KOPT-K1 (cell line): ENCODE results near the gene F7.

Experiments used
- H3K27ac ChIP-seq: fragments of 200-600 bp; sonication (generic); 2 replicates; pipeline ENCODE4 v1.5.1; 2016; ENCODE audit warnings: antibody characterized with exemption, mild to moderate bottlenecking, low read depth, low read length; ENCODE audit not compliant: poor library complexity, severe bottlenecking
- H3K36me3 ChIP-seq: fragments of 200-600 bp; sonication (generic); 2 replicates; pipeline ENCODE4 v1.5.1; 2017; ENCODE audit warnings: antibody characterized with exemption, mild to moderate bottlenecking, low read length, moderate library complexity; ENCODE audit not compliant: insufficient read depth
- H3K9me3 ChIP-seq: fragments of 200-600 bp; sonication (generic); 2 replicates; pipeline ENCODE4 v1.5.1; 2017; ENCODE audit warnings: antibody characterized with exemption, low read length, mild to moderate bottlenecking; ENCODE audit not compliant: insufficient read depth, poor library complexity, severe bottlenecking

F7 gene

DNA sequence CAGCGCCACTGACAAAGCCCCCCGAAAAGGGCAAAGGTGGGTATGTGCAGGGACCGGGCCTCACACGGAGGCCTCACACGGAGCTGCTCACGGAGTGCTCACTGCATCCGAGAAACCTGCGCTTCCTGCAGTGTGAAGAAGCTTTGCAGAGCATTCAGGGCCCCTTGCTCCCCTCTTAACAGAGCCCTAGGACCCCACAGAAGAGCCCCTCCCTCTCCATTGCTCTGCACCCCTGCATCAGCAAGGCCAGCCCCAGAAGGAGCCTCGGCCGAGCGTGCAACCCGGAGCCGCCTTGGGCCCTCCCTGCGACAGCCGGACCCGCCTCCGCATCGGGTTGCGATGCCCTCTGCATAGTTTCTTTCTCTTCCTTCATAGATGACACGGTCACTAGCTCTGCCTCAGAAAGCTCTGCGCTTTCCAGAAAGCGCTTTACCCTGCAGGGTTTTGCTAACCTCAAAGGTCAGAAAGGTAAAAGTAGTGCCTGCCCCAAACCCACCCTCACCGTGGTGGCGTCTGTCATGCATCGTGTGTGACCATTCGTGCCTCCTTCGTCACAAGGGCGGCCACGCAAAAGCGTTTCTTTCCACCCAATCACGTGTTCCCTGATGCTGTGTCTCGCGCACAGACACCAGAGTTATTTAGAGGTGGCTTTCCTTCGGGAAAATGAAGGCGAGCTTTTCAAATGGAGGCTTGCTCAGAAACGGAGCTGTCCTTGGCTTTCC is 15.7 kb upstream of the F7 start:
- H3K9me3 ChIP-seq, result no peaks in the 10 kb centered on the region
- H3K36me3 ChIP-seq, result no peaks in the 10 kb centered on the region
- no peak overlapping the region for H3K27ac ChIP-seq

DNA sequence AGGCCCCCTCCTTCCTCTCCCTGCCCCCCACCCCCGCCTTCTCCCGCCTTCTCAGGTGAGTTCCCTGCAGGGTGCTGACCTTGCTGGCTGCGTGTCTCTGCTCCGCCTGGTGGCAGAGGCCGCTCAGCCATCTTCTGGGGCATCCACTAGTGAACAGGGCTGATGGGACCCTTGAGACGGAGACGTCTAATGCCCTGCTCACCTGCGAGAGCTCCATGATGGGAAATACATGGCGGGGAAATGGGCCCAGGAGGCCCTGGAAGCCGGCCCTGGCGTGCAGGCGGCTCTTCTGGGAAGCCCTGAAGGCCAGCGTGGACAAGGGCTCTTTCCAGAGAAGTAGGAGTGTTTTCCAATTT is 15.2 kb upstream of the F7 start:
- no peaks in the 10 kb centered on the region for H3K36me3 ChIP-seq
- H3K27ac ChIP-seq, result no peak overlapping the region
- no peaks in the 10 kb centered on the region for H3K9me3 ChIP-seq

DNA sequence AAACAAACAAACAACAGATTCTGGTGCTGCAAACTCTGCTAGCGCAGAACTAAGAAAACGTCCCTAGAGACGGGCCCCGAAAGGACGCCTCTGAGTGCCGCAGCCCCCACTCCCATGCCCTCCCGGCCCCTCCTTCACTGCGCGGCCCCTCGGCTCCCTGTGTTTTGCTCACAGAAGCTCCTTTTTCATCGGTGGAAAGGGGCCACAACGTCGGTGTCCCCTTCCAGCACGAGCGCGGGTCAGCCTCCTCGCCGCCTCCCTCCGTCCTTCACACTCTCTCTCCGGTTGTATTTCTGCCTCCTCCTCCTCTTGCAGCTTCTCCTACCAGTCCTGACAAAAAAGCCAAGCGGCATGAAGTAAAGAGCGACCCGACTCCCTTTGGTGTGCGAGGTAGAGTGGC is 14.8 kb upstream of the F7 start:
- Histone ChIP-seq H3K36me3 (no peaks in the 10 kb centered on the region), H3K9me3 (no peaks in the 10 kb centered on the region), H3K27ac (no peak overlapping the region)

DNA sequence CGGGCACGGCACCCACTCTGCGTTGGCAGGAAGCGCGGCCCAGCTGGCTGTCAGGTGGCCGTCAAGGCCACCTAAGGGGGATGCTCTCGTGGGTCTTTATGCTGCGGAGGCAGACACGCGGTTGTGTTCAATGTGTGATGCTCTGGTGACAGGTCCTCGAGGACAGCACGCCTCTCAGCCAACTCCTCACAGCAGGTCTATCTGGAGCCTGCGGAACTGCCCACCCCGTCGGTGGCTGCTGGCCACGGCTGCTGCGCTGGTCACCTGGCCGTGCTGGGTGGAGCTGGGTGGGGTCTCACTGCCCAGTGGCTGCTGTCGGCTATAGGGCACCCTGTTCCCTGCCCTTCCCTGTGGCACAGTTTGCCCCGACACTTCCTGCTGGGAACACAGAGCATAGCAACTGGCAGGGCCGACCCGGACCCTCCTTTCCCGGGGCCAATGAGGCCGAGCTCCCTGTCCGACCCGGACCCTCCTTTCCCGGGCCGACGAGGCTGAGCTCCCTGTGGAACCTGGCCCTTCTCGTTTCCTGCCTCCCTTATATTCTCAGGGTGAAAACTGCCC is 14.3 kb upstream of the F7 start:
- Histone ChIP-seq H3K36me3 (no peaks in the 10 kb centered on the region), H3K9me3 (no peaks in the 10 kb centered on the region), H3K27ac (no peak overlapping the region)

DNA sequence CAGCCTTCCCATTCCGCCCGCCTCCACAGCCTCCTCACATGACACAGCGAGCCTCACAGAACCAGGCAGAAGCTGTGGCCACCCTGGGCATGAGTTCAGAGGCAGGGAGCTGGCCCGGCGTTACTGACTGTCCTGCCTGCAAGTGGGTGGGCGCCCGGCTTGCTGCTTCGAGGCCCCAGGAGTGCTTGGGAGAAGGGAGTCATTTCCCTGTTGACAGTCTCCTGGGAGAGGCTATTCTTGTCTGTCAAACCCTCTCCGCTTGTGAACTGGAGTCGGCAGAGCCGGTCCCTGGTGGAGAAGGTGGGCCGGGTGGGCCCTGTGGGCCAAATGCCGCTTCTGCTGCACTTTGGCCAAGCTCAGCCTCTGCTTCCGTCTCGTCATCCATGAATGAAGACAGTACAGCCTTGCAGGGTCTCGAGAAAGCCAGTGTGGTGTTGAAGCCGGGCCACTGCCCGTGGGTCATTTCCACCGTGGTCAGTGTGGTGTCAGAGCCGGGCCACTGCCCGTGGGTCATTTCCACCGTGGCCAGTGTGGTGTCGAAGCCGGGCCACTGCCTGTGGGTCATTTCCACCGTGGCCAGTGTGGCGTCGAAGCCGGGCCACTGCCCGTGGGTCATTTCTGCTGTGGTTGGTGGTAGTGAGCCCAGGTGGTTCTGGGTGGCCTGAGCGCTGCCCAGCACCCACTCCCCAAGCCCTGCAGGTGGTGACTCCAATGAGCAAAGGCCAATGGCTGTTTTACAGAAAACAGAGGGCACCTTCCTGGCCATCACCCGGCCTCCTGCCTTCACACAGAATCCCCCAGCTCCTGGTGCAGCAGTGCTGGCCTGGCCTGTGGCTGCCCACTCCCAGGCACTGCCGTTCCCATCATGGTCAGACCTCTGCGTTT is 13.5 kb upstream of the F7 start:
- Histone ChIP-seq H3K27ac (no peak overlapping the region), H3K36me3 (no peaks in the 10 kb centered on the region), H3K9me3 (no peaks in the 10 kb centered on the region)

DNA sequence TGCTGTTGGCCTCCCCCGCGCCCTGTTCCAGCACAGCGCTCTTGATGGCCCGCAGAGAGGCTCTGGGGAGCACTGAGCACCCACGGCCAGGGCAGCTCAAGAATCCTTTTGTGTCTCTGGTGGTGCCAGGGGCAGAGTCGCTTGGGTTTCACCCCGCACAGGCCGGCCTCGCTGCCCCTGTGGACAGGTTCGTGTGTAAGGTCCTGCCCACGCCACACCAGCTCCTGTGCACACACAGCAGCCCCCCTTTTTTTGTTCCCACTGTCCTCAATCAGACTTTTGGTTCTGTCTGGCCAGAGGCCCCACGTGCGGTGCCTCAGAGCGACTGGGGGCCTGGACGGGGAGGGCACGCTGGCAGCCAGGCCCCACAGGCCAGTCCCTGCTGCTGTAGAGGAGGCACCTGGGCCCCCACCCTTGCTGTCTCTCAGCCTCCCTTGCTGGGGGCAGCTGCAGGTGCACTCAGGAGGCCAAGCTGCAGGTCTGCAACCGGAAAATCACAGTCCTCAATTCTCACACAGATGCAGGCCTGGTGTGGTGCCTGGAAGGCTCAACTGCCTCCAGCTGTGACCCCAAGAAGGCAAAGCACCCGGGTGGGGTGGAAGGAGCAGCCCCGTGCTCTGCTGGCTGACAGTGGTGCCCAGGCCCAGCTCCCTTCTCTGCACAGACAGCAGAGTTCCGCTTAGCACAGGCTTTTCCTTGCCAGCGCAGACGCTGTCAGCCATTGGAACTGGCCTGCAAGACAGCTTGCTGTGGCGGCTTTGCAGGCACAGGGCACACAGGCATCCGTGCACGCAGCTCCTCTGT is 12.6 kb upstream of the F7 start:
- Histone ChIP-seq H3K27ac (no peak overlapping the region), H3K9me3 (no peaks in the 10 kb centered on the region), H3K36me3 (no peaks in the 10 kb centered on the region)

DNA sequence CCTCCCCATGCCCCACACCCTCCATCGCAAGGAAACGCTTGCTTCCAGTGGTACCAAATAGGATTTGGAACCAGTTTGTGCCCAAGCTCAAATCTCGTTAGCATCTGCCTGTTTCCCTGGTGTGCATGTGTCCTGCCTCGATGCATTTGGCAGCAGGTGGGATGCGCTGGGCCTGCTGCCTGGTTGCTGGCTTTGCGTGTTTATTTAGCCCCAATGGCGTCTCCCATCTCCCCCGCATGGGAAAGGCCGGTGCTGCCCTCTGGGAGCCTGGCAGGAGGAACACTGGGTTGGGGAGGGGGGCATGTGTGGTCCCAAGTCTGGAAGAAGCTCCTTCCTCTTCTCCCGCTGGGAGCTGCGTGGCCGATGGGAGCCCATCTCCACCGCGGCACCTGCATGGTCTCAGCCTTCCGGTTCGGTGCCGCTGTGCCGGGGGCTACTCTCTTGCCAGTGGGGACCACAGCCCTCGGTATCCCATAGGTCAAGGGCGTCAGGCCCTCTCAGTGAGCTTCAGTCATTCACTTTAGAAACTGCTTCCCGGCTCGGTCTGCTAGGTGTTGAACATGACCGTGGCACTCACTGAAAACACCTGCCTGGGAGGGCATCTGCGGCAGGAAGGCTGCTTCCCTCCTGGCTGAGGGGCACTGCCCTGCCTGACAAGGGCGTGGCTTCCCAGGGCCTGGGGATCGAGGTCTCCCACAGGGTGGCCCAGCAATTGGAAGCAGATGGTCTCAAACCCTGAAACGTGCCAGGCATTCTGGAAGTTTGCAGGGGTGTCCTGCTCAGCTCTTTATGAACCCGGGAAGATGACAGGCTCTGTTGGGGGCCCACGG is 11.8 kb upstream of the F7 start:
- Histone ChIP-seq H3K27ac (no peak overlapping the region), H3K36me3 (no peaks in the 10 kb centered on the region), H3K9me3 (no peaks in the 10 kb centered on the region)

DNA sequence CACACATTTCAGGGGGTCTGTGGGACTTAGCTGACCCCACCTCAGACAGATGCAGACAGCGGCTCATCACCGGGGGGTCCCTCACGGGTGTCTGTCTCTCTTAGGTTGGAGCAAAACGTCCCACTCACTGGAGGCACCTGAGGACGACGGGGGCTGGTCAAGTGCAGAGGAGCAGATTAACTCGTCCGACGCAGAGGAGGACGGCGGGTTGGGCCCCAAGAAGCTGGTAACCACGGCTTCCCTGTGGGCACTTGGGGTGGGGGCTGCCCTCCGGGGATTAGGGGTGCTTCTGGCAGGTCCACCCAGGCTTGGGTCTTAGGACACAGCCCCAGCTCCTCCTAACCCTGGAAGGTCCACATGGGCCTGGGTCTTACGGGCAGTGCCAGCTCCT is 11.2 kb upstream of the F7 start:
- H3K27ac ChIP-seq, result no peak overlapping the region
- no peaks in the 10 kb centered on the region for H3K9me3 ChIP-seq
- H3K36me3 ChIP-seq, result no peaks in the 10 kb centered on the region

DNA sequence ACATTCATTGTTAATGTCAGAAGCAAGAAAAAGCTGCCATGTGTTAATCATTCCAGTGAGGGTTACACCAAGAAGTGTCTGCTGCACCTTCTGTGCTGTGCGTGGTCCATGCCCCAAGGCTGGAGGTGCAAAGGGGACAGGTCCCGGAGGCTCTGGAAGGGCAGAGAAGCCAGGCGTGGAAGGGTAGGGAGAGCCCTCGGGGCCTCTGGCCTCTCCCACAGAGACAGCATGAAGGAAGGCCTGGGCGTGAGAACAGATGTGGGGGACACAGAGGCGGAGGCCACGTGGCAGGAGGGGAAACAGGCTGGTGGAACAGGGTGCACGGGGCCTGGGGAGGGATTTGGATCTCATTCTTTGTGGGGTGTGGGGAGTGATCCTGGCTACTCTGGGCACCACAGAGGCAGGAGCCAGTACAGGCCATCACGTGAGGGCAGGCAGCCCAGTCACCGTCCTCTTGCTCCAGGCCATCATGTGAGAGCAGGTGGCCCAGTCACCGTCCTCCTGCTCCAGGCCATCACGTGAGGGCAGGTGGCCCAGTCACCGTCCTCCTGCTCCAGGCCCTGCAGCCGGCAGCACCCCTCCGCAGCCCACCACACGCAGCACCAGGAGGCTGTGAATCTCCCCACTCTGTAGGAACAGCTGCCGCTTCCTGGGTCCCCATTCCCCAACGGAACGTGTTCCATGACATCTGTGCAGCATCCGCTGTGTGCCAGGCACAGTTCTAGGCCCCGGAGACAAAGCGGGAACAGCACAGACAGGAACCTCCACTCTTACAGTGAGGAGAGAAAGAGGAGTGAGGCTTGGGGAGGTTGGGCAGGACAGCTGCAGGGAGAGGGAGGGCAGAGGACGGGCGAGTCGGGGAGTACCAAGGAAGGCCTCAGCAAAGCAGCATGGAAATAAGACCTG is 10.2 kb upstream of the F7 start:
- Histone ChIP-seq H3K27ac (no peak overlapping the region), H3K36me3 (no peaks in the 10 kb centered on the region), H3K9me3 (no peaks in the 10 kb centered on the region)

DNA sequence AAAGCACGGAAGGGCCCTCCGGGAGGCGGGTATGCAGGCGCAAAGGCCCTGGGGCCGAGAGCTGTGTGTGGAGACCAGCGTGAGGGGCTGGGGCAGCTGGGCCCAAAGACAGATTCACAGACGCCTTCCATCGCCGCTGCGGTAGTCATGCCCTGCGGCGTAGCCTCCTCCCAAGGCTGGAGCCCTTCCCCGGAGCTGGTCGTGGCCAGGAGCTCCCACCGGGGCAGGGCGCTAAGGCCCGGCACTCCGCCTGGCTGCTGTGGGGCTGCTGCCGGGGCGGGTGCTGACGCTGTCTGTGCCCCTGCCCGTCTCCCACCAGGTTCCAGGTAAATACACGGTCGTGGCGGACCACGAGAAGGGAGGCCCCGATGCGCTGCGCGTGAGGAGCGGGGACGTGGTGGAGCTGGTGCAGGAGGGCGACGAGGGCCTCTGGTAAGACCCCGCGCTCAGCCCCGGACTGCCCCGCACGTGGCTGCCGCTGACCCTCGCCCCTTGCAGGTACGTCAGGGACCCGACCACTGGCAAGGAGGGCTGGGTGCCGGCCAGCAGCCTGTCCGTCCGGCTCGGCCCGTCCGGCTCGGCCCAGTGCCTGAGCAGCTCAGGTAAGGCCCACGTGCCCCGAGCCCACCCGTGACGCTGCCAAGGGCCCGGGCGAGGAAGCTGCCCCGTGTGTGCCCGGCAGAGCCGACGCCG is 9.4 kb upstream of the F7 start:
- H3K9me3 ChIP-seq, result no peaks in the 10 kb centered on the region
- H3K27ac ChIP-seq, result no peak overlapping the region
- no peaks in the 10 kb centered on the region for H3K36me3 ChIP-seq

DNA sequence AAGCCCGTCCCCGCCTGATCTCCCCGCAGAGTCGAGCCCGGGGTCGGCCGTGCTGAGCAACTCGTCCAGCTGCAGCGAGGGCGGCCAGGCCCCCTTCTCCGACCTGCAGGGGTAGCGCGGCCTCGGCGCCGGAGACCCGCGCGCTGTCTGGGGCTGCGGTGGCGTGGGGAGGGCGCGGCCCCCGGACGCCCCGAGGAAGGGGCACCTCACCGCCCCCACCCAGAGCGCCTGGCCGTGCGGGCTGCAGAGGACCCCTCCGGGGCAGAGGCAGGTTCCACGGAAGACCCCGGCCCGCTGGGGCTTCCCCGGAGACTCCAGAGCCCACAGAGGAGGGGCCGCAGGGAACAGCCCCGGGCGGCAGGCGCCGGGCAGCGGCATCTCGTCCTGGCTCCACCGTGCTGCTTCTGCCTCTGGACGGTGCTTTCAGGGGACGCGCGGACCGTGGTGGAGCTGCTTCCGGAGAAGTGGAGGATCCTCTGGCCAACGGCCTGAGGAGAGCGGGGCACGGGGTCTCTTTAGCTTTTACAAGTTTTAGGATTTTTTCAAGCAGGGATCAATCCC is 8.8 kb upstream of the F7 start:
- Histone ChIP-seq H3K9me3 (no peaks in the 10 kb centered on the region), H3K27ac (no peak overlapping the region), H3K36me3 (no peaks in the 10 kb centered on the region)

DNA sequence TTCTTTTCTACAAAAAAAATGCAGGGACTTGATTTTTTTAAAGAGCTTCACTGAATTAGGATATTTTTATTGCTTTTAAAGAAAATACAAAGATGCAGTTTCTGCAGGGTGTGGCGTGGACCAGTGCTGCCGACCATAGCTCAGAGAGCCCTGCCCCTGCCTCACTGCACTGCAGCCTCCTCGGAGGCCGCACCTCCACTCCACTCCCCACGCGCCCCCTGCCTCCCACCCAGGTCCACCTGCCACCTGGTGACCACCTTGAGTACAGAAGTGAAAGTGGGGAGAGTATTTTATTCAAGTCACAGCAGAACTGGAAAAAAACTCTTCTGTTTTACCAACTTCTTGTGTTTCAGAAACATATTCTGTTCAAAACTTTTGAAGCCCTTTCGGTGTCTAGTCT is 7.9 kb upstream of the F7 start:
- Histone ChIP-seq H3K36me3 (no peaks in the 10 kb centered on the region), H3K27ac (no peak overlapping the region), H3K9me3 (no peaks in the 10 kb centered on the region)

DNA sequence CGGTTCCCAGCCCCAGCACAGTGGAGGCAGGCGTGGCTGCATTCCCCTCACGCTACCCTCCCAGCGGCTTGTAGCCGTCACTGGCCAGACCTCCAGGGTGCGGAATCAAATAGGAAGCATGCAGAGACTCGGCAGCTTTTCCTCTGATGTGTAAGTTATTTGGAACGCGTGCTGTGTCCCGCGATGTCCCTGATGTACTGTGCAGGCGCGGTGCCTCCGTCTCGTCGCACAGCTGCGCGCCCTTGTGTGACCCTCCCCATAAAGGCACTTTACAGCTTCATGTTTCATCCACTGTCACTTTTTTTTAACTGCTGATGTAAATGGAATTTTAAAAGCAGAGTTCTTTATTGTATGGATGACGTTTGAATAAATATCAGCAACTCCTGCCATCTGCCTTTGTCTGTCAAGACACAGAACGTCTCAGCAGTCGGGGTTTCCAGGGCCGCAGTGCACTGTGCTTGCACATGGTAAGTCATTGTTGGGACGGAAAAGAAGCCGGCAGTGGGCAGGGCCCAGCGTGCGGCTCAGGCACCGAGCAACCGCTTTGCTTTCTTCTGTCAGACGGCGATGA is 7.3 kb upstream of the F7 start:
- Histone ChIP-seq H3K9me3 (no peaks in the 10 kb centered on the region), H3K36me3 (no peaks in the 10 kb centered on the region), H3K27ac (no peak overlapping the region)
